NT2/D1 (cell line): ENCODE data around the gene ADAM23.

Source experiments
- SUZ12 ChIP-seq: IDR thresholded peaks from 2 replicates; pipeline ENCODE4 v1.6.1; 2011; ENCODE audit not compliant: insufficient read length, insufficient read depth; ENCODE audit errors: extremely low read depth
- YY1 ChIP-seq: IDR thresholded peaks from 2 replicates; pipeline ENCODE4 v1.6.1; 2011; ENCODE audit not compliant: insufficient read length, insufficient read depth
- ZNF274 ChIP-seq: IDR thresholded peaks from 2 replicates; pipeline ENCODE4 v1.6.1; 2011; ENCODE audit warnings: mild to moderate bottlenecking, low read depth, low read length

- TF ChIP-seq ZNF274 (no peak), YY1 (no peak), SUZ12 (no peak)
Observed at GRCh38 chr2:206445948-206446347, 2.6 kb downstream of the ADAM23 start.
